Stimulated activated CD4-positive, alpha-beta T cell treated with anti-CD3 and anti-CD28 coated beads, Interleukin-1b, Interleukin-23, amount 100 ng/mL, for 1 hour (primary cell): ENCODE data around the gene NLGN4X.

Experiments
- DNase-seq, 2 donors: peaks; one replicate each; pipeline ENCODE4 v3.0.0-alpha.2; 2020; ENCODE audit warnings: low read depth in 2 of 2

Gene NLGN4X

DNA sequence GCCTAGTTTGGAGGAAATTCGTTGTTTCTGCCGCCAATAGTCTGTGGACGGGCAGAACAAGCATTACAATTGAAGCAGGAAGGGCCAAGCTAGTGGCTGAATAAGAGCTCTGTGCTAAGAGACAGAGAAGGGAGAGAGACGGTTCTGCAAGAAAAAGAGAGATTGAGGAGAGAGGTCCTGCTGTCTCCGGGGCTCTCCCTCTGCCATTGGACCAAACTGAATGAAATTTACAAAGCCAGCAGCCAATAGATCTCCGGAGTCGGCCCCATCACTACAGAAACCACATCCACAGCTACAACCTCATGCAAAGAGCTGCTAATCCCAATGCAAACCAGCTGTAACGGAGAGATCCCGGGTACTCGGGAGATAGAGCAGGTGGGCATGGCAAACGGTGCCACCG is at the start of gene NLGN4X:
Gene NLGN4X (minus strand): TSS at position 148 of the 400 bp plus-strand sequence. CDS start 77,401 bp downstream, outside the sequence.
- DNase-seq: no peak

DNA sequence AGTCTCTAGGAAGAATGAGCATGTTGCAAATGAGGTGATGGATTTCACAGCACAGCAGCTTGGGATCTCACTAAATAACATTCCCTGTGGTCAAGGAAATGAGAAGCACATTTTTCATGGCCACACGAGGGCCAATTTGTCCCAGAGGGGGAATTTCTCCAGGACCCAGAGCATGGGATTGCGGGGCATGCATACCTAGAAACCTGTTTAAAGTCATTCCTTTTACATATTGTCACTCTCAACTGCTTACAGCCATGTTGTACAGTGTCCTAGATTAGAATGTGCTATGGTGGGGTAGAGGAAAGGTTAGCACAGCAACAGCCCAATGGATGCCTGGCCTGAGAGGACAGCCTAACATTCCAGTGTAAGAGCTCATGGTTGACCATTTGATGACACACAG is 37.4 kb upstream of the NLGN4X start:
- no peak for DNase-seq

DNA sequence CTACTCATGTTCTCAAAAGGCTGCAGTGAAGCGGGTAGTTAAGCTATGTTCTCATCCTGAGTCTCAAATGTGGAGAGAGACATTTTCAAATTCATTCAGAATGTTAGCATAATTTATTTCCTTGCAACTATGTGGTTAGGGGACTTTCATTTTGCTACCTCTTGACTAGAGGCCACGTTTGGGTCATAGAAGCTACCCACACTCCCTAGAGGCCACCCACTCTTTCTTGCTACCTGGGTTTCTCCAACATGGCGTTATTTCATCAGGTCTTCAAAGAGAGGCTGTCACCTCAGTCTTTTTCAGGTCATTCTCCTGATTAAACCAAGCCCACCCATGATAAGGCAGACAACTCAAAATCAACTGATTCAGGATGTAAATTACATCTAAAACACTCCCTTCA is 34.3 kb upstream of the NLGN4X start:
- DNase-seq: no peak

DNA sequence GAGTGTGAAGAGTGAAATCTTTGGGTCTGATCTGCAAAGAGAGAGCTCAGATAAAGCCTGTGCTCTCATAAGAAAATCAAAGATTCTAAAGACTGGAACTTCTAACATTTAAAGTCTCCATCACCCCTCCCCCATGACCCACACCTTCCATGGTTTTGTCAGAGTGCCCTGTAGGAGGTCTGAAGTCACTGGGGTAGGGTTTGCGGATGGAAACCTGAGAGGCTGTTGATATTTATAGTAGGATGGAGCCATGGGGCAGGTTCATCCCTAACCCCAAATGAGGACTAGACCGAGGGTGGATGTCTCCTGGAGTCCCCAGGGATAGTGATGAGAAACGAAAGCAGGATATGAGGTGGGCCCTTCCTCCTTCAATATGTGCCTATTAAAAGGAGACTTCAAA is 28.4 kb upstream of the NLGN4X start:
- no peak for DNase-seq

DNA sequence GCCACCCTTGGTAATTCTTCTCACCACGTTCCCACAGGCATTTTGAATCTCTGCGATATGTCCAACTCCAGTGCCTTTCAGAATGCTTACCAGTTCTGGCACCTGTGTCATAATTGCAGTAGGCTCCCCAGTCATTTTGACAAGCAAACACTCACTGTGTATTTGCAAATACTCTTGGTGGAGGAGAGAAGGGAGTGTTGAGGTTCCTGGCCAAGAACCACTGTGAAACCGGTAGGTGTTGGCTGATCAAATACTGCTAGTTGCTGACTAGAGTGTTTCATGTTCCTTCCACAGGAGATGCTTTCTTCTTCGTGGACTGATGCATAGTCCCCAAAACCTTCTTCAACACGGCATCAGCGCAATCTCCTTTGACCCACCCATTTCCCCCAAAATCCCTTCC is 16.0 kb upstream of the NLGN4X start:
- DNase-seq: no peak

DNA sequence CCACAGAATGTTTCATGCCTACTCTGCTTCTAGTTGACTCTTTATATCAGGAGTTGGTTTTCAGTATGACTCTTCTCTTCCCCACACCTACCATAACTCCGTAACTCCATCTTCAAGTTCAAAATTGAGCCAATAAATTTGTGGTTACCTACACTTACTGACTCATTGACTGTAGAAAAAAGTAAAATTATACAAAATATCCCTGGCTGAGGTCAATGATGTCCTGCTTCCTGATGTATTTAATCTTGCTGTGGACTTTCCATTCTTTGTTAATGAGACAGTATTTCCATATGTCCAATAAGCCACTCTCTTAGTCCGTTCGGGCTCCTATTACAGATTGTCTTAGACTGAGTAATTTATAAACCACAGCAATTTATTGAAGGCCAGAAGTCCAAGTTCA is 9.9 kb upstream of the NLGN4X start:
- no peak for DNase-seq

DNA sequence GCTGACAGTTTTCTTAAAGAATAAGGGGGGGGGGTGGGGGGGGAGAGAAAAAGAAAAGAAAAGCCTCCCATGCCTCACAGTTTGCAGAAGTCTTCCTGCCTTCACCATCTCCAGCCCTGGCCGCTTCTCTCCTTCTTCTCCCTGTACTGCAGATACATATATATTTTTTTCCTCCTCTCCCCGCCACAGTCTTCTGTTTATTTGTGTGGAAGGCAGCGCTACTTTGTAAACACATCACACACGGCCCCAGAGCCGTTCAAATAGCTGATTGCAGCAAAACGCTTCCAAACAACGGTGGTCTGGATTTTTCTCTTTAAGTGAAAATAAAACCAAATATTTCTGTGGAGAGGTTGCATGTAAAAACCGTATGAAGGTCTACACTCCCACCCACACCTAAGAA is 732 bp downstream of the NLGN4X start:
- DNase-seq: no peak

DNA sequence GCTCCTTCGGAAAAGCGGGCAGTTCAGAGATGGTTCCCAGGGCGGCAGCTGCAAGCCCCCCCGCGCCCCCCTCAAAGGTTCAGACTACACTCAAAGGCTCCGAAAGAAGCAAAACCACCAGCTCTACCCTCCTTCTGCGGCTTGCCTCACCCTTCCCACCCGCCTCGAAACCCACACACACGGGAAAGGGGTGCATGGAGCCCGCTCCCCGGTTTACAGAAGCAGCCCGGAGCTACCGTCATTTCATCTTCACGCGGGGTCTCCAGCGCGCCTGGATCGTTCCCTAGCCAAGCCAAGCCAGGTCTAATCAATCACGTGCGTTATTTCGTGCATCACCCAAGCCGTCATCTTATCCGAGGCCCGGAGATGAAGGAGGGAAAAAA is 1.2 kb downstream of the NLGN4X start:
- no peak for DNase-seq

DNA sequence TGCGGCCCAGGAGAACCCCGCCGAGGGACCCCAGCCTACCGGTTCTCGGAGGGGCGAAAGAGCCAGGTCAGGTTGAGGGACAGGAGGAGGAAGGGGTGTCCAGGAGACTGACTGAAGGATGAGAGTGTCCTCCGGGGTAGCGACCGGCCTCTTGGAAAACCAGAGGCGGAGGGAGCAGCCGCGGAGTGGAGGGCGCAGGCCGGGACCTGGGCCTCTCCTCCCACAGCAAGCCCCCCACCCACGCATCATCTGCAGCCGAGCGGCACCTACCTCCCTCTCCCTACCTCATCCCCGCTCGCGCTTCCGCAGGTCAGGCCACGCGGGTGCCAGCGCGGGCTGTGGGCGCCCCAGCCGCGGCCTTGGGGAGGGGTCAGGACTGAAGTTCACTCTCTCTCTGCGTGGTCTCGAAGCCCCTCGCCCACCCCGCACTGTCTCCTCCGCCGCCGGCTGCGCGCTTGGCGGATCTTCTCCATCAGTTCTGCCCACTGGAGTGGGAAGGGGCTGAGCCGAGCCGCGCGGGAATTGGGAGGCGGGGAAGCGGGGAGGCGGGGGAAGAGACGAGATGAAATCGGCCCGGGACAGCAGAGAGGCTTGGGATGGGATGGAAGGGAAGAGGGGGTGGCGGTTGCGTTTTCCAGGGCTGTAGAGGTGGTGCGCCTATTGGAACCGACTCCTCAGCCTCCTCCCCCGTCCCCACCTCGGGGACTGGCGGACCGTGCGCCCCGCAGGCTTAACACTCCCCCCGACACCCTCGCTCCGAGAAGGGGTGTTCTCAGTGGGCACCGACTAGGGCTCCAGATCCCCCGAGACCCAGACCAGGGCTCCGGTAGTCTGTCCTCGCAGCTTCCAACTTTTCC is 1.8 kb downstream of the NLGN4X start:
- DNase-seq: no peak

DNA sequence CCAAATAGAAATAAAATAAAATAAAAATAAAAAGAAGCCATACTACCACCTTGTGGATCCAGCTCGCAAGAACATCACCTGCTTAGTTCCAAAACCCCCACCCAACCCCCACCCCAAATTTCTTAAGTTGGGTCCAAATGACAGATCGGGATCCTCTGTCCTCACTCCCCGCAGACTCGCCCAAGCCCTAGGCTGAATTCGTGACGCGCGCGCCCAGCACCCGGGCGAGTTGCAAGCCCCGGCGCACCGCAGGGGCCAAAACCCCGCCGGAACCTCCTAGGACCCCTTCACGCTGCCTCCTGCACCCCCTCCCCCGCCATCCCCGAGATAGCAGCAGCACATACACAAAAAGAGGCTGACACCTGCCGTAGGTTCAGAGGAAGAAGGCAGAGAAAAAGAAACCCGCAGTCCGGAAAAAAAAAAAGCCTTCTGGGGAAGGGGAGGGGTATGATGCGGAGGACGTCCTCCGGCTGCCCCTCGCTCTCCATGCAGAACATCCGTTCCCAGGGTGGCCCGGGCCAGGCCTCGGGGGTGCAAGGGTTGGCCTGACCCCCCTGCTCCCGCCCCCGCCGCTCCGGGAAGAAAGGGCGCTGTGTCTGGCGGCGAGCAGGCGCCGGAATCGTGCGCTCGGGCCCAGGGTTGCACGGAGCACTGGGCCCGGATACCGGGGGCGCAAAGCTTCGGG is 2.6 kb downstream of the NLGN4X start:
- no peak for DNase-seq

DNA sequence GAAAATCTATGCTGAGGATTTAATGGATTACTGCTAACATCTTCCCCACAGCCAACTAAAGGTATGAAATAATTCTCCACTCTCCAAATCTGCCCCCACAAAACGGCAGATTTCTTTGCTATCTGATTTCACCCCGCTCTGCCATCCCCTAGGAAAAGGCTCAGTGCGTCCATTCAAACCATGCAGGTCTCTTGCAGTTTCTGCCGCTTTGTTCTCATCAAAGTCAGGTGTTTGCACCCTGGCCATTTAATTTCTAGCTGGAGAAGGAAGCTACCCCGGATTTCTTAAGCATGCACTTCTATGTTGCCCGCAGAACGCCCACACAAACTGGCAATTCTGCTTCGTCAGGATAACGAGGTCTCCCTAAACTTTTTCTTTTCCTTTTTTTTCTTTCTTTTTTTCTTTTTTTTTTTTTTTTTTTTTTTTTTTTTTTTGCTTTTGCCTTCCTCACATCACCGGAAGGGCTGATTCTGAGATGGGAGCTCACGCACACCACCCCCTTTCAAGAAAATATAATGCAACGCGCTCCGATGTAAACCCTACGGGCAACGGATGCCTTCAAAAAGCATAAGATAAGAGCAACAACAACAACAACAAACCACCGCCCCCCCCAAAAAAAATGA is 3.3 kb downstream of the NLGN4X start:
- no peak for DNase-seq

DNA sequence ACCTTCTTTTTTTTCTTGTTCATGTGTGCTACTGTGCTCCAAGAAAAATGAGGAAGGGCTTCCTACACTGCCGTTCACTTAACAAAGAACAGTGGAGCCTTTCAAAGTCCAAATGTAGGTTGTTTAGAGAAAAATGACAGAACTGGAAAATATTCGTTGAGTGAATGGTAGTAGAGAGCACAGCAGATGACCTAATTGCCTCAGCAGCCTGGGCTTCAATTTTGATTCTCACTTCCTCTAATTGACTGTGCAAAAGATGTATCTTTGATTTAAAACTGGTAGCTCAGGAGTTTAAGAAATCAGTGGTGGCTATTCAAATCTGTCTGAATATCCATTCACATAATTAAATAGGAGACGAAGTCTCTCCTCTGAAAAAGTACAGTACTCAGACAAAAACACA is 5.2 kb downstream of the NLGN4X start:
- no peak for DNase-seq

DNA sequence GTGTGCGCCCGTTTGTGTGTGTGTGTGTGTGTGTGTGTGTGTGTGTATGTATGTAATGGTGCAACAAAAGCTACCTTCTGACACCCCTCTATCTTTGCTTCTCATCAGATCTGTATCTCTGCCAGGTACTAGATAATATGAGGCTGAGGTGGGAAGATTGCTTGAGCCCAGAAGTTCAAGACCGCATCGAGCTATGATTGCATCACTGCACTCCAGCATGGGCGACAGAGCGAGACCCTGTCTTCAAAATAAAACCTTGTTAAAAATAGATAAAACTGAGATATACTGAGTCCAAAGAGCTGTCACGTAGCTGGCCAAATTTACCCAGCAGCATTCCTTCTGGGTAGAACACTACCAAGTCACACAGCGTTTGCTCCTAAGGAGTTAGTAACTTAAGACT is 18.4 kb downstream of the NLGN4X start:
- no peak for DNase-seq

DNA sequence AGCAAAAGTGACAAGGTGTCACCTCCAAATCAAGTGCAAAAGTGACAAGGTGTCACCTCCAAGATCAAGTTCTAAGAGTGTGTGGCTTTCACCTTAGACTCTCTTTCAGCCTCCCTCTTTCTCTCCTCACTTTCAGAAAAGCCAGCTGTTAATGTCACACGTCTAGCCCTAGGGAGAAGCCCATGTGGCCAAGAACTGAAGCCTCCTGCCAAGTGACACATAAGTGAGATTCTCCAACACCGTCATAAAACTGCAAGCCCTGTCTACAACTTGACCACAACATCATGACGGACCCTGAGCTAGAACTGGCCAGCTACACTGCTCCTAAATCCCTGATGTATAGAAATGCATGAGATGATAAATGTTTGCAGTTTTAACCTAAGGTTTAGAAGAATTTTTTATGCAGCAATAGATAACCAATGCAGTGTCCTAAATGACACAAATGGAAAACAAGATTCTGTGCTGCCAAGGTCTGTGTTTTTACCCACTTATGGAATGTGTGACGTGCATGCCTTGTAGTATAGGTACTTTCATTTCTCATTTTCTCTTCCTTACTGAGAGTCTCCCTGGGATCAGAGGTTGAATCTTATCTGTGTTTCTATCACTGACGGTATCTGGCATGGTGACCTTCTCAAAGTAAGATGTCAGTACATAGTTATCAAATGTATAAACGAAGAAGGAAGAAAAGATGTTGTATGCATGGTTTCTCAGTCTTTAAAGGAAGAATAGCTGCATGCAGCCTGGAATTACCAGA is 25.0 kb downstream of the NLGN4X start:
- no peak for DNase-seq

DNA sequence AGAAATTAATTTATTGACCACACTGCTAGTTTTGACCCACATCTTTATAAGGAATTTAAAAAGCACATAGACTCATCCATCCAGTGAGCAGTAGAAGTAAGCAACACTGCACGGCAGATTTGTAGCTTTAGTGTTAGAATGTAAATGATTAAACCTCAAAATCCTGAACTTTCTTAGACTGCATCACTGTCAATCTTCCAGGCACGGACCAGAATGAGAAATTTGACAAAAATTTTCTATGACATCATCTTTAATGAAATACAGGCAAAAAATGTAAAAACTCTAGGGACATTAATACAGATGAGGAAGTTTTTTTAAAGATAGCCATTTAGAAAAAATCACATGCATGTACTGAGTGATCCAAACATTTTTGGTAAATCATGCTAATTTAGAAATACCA is 29.2 kb downstream of the NLGN4X start:
- DNase-seq: no peak

DNA sequence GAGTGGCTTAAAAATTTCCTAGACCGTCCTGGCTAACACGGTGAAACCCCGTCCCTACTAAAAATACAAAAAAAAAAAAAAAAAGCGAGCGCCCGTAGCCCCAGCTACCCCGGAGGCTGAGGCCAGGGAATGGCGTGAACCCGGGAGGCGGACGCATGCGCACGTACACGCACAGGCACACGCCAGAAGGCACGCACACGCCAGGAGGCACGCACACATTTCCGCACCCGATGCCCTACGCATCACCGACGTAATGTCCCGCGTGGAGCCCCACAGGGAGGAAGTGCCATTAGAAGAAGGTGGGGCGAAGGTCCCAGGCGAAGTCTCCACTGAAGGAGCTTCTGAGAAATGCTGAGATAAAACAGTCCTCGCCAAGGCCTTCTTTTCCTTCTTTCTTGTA is 41.4 kb downstream of the NLGN4X start:
- no peak for DNase-seq

DNA sequence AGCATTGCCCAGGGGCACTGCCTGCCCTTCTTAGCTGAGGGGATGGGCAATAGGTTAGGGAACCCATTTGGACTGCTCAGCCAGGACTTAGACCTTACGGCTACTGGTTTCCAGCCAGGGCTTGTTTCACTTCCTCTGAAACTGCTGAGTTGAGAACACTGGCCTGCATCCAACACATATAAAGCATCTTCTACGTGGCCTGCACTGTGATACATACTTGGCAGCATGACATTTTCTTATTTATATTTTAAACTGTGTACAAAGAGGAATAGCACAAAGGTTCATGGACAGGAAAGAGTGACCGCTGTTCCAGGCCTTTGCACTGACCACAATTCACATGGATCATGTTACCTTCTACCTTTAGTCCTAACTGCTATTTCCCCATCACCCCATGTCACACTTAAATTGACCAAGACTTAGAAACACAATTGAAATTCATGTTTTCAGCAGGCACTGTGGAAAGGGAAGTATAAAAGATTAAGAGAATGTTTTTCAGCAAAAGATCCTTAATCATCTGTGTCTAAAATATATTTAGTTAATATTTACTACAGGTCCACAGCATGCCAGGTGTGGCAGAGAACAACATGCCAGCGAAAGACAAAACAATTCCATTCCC is 43.7 kb downstream of the NLGN4X start:
- DNase-seq: no peak

DNA sequence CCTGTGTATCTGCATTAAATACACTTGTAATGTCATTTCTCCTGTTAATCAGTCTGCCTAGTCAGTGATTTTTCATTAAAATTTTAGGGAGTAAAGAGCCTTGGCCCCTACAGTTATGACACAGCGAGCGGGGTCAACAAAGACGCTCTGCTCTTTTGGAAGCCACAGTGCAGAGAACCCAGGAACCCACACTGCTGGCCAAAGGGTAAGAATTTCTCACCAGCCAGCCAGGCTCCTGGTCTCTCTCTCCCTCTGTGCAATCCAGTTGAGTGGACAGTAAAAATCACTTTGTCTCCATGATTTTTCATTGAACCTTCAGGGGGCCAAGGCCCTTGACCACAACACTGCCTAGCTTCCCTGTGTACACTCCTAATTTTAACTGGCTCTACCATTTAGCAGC is 52.8 kb downstream of the NLGN4X start:
- DNase-seq: no peak

DNA sequence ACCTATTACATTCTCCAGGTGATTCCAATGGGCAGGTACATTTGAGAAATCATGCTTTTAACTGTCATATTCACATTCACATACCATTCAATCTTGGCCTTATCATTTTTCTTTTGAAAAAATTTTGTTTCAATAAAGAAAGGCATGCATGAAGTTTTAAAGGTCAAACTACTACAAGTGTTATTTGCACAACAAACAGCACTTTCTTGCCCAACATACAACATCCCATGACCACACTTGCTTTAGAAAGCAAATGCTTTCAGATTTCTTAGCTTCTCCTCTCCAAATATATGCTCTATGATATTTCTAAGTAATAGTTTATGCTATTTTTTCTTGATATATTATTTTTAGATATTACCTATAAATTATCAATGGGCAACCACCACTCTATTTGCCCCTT is 58.2 kb downstream of the NLGN4X start:
- DNase-seq: no peak

DNA sequence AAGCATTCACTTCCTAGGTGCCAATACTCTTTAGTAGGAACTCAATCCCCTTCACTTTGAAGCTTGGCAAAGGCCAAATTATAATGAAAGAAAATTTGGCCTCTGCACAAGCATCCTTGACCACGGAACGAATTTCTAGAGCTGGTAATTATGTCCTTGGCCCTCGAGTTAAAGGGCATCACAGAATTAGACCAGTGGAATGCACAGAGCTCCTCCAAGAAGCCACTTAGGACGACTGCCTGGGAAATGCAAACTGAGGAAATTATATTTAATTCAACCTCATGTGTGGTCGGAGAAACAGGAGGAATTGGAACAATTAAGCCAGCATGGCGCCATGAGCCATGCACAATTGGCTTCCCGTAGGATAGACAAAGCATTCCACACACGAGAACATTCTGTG is 59.3 kb downstream of the NLGN4X start:
- DNase-seq: no peak

DNA sequence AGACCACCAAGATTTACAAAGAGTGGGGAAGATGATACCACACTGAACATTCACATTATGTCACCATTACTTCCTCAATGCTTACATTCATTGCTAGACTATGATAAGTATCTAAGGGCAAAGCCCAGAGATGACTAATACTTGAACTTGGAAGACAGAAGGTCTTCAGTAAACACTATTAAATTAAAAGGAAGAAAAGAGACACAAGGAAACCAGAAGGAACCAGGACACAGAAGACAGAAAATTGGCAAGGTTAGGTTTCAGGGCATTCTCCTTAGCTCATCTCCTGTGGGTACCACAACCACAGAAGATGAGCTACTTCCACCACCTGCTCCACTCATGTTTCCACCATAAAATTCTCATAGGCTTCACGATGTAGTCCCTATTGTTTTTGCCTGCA is 64.9 kb downstream of the NLGN4X start:
- DNase-seq: no peak

DNA sequence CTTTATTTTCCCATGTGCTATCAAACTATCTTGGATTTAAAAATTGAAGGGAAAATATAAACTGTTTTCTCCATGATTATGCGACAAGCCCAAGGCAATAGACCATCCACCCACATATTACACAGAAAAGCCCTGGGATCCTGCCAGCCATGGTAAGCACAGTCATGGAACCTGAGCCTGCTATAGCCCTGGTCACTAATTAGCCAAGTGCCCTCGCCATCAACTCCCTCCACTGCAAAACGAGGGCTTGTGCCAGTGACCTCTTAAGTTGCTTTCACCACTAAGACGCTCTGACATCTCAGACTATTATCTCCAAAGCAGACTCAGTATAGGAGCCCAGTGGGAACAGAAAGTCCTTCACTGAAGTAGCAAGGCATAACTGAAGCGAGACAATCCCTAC is 69.2 kb downstream of the NLGN4X start:
- DNase-seq: no peak
